Thyroid gland (tissue), 4 donors: ENCODE measurements around the gene CACNB4.

Experiments
- CTCF ChIP-seq, 6 experiments: fragments of 200-600 bp in 3 of 6; fragments of 450-650 bp in 3 of 6; sonication (generic) in 3 of 6; IDR thresholded peaks; one replicate each; pipeline ENCODE4 v1.5.1; 2016 to 2019; ENCODE audit warnings: antibody characterized with exemption in 6 of 6, mild to moderate bottlenecking in 2 of 6, inconsistent platforms in 1 of 6, moderate library complexity in 1 of 6
- POLR2A ChIP-seq, 2 donors: fragments of 450-650 bp; IDR thresholded peaks; one replicate each; pipeline ENCODE4 v1.6.1; 2017; ENCODE audit warnings: antibody characterized with exemption in 2 of 2, mild to moderate bottlenecking in 2 of 2, moderate library complexity in 1 of 2

GRCh38 chr2:152071518-152071917 is 27.3 kb downstream of the CACNB4 start:
- TF ChIP-seq POLR2A (IDR thresholded peaks at IDR 0.05) (no peak), CTCF (IDR thresholded peaks at IDR 0.05) (no peak)
